Measurements from ENCODE around the gene MAFB. TPM values are rescaled to one million over a fixed set of nuclear protein-coding genes. Genes with fewer than 3 reads are reported as not detected.

Gene MAFB
- total RNA-seq, 1 experiment from 2014 or later, result 0.22 TPM

DNA sequence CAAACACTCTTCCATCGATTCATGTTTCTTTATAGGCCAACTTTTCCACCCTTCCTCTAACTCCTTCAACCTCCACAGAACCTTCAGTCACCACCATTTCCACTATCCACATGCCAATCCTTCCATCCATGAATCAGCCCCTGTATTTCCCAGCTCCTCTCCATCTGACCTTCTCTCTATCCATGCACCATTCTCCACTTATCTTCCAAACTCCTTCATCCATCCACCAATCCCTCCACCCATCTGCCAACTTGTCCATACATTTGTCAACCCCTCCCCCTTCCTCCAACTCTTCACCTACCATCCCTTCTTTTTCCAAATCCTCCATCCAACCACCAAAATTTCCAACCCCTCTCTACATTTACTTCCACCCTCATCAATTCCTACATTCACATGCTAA, 49.9 kb downstream of the MAFB start:
- H3K9me3 ChIP-seq (ENCODE audit: control insufficient read depth in 1 of 2, insufficient read depth in 1 of 2, low read depth in 1 of 2, low read length in 2 of 2), result no peaks in the 10 kb centered on the region
- ATAC-seq (no peak), DNase-seq (ENCODE audit: low read depth, low spot score) (no peak)
- no peaks in the 10 kb centered on the region for H3K36me3 ChIP-seq (ENCODE audit: control insufficient read depth in 1 of 2, insufficient read depth in 2 of 2, low read length in 2 of 2)
- POLR2A ChIA-PET, result no interaction called here
- intact Hi-C loops (cut with micrococcal nuclease), result no loop called here
- no peak overlapping the region for H3K4me2 ChIP-seq (ENCODE audit: low read length)
- CTCF ChIA-PET, result no interaction called here
- no TSS peak for BruUV-seq (replicated peaks)
- TF ChIP-seq CBX3 (IDR thresholded peaks at IDR 0.05; ENCODE audit: low read depth) (no peak), CTCF (IDR thresholded peaks at IDR 0.05 in 2 of 3, conservative IDR thresholded peaks at IDR 0.05 in 1 of 3; ENCODE audit: borderline replicate concordance in 1 of 3, insufficient read depth in 1 of 3, low read depth in 2 of 3, low read length in 2 of 3) (no peak), FOSL1 (IDR thresholded peaks at IDR 0.05; ENCODE audit: low read depth) (no peak), SIN3A (IDR thresholded peaks at IDR 0.05; ENCODE audit: low read depth) (no peak), MAX (IDR thresholded peaks at IDR 0.05) (no peak), ELF1 (IDR thresholded peaks at IDR 0.05; ENCODE audit: borderline replicate concordance, low read depth) (no peak), ZFX (IDR thresholded peaks at IDR 0.05) (no peak), ATF3 (IDR thresholded peaks at IDR 0.05) (no peak), RAD21 (IDR thresholded peaks at IDR 0.05; ENCODE audit: low read depth) (no peak), EZH2 (IDR thresholded peaks at IDR 0.05) (no peak), EGR1 (IDR thresholded peaks at IDR 0.05; ENCODE audit: low read depth) (no peak), POLR2A (IDR thresholded peaks at IDR 0.05; ENCODE audit: borderline replicate concordance, extremely low read depth, insufficient read depth, insufficient read length) (no peak), SP1 (IDR thresholded peaks at IDR 0.05; ENCODE audit: low read depth) (no peak), TCF7L2 (IDR thresholded peaks at IDR 0.05; ENCODE audit: borderline replicate concordance, extremely low read depth, insufficient read depth, insufficient read length) (no peak)
- TF ChIP-seq, protein P1, sequence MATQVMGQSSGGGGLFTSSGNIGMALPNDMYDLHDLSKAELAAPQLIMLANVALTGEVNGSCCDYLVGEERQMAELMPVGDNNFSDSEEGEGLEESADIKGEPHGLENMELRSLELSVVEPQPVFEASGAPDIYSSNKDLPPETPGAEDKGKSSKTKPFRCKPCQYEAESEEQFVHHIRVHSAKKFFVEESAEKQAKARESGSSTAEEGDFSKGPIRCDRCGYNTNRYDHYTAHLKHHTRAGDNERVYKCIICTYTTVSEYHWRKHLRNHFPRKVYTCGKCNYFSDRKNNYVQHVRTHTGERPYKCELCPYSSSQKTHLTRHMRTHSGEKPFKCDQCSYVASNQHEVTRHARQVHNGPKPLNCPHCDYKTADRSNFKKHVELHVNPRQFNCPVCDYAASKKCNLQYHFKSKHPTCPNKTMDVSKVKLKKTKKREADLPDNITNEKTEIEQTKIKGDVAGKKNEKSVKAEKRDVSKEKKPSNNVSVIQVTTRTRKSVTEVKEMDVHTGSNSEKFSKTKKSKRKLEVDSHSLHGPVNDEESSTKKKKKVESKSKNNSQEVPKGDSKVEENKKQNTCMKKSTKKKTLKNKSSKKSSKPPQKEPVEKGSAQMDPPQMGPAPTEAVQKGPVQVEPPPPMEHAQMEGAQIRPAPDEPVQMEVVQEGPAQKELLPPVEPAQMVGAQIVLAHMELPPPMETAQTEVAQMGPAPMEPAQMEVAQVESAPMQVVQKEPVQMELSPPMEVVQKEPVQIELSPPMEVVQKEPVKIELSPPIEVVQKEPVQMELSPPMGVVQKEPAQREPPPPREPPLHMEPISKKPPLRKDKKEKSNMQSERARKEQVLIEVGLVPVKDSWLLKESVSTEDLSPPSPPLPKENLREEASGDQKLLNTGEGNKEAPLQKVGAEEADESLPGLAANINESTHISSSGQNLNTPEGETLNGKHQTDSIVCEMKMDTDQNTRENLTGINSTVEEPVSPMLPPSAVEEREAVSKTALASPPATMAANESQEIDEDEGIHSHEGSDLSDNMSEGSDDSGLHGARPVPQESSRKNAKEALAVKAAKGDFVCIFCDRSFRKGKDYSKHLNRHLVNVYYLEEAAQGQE (IDR thresholded peaks at IDR 0.05; ENCODE audit: low read depth), result no peak
- H3K4me3 ChIP-seq (replicated peaks in 1 of 2; ENCODE audit: low read depth in 1 of 2, low read length in 2 of 2), result no peak overlapping the region
- RAD21 ChIA-PET (ENCODE audit: low non-redundant PET in 1 of 2, low total read pairs in 2 of 2, uncharacterized antibody in 2 of 2, unreplicated experiment in 2 of 2), result no interaction called here
- no peaks in the 10 kb centered on the region for H3K79me2 ChIP-seq (ENCODE audit: insufficient read depth, low read length)
- no peaks in the 10 kb centered on the region for H3K4me1 ChIP-seq (ENCODE audit: control insufficient read depth in 1 of 2, insufficient read depth in 2 of 2, low read length in 2 of 2)
- no peak overlapping the region for H3K9ac ChIP-seq (ENCODE audit: low read length)
- H2AFZ ChIP-seq (ENCODE audit: low read depth, low read length, poor library complexity, severe bottlenecking), result no peak overlapping the region
- H4K20me1 ChIP-seq (ENCODE audit: insufficient read depth), result no peaks in the 10 kb centered on the region
- H3K27me3 ChIP-seq (ENCODE audit: insufficient read depth, low read length), result peaks cover 11% of the 10 kb centered on the region
- H3K9me2 ChIP-seq (ENCODE audit: insufficient read depth), result no peaks in the 10 kb centered on the region
- no peak overlapping the region for H3K27ac ChIP-seq (ENCODE audit: low read depth, low read length)
